Measurements from ENCODE around the gene TNNI2.

DNA sequence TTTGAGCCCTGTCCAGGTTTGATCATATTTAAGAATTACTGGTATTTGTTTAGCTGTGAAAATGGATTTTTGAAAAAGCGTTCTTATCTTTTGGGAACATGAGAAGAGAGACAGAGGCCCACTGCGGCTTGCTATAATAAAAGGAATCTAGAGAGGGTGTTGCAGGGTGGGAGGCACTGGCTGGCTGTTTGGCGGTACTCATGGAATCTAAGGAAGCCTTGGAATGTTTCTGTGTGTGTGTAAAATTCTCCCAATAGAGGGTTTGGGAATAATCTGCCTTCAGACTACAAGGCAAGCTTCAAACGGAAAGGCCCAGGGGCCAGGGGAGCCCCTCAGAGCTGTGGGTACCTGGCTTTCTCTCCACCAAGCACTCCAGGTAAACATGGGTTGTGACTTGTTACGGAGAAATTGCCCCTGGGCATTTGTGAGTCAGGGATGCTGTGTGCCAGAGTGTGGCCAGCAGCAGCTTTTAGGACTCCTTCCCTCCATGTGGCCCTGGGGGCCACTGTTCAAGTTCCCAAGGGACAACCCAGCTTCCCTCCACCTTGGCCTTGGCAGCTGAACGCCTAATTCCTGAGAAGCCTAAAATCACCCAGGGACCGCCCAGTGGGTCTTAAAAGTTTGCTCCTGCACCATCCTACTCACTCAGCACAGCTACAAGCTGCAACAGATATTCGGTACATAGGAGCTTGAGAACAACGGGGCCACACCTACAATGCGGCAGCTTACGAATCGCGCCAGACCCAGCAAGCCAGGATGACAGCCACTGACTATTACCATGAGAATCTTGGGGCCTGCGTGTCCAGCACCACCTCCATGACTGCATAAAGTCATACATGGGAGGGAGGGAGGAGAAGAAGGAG, 18.1 kb upstream of the TNNI2 start:
- TF ChIP-seq RAD21 (IDR thresholded peaks at IDR 0.05), result no peak
- TF ChIP-seq, protein P1, sequence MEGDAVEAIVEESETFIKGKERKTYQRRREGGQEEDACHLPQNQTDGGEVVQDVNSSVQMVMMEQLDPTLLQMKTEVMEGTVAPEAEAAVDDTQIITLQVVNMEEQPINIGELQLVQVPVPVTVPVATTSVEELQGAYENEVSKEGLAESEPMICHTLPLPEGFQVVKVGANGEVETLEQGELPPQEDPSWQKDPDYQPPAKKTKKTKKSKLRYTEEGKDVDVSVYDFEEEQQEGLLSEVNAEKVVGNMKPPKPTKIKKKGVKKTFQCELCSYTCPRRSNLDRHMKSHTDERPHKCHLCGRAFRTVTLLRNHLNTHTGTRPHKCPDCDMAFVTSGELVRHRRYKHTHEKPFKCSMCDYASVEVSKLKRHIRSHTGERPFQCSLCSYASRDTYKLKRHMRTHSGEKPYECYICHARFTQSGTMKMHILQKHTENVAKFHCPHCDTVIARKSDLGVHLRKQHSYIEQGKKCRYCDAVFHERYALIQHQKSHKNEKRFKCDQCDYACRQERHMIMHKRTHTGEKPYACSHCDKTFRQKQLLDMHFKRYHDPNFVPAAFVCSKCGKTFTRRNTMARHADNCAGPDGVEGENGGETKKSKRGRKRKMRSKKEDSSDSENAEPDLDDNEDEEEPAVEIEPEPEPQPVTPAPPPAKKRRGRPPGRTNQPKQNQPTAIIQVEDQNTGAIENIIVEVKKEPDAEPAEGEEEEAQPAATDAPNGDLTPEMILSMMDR (IDR thresholded peaks at IDR 0.05; ENCODE audit: low read depth, low read length, missing input control), result no peak
- TF ChIP-seq, protein P2, sequence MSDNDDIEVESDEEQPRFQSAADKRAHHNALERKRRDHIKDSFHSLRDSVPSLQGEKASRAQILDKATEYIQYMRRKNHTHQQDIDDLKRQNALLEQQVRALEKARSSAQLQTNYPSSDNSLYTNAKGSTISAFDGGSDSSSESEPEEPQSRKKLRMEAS (IDR thresholded peaks at IDR 0.05), result no peak
